ENCODE data around the gene HDAC4.

- TF ChIP-seq CTCF (IDR thresholded peaks at IDR 0.05) (no peak), POLR2A (IDR thresholded peaks at IDR 0.05) (no peak)
Observed at GRCh38 chr2:239288237-239288636, 112.6 kb downstream of the HDAC4 start.
